ENCODE measurements around the gene MAP2K3.

Gene MAP2K3

DNA sequence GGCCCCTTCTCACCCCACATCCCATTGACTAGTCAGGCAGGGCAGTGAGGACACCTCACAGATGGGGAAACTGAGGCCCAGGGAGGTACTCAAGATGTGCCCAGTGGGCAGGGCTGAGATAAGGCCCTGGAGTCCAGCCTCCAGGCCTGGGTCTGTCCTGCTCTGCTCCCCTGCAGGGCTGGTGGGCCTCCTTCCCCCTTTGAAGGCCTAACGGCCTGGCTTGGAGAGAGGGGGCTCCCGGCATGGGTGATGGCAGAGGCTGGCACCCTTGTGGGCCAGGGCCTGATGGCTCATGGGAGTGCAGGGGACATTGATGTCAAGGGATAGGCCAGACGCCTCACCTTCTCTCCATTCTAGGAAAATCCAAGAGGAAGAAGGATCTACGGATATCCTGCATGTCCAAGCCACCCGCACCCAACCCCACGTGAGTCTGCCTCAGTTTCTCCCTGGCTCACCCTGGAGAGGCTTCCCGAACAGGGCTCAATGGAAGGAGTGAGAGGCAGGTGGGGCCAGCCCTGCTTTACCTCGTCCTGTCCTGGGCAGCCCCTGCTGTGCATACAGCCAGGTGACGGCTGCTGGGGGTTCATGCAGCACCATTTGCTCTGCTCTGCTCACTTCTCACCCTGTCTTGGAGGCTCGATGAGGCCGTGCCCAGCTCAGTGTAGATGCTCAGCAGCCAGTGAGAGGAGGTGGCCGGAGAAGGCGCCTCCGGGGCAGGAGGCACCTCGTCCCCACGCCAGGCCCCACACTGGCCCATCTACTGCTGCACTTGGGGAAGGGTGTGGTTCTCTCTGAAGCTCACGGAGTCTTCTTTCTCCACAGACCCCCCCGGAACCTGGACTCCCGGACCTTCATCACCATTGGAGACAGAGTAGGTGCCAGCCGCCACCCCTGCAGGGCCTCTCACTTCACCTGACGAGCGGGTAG is 13.8 kb downstream of the MAP2K3 start:
- Histone ChIP-seq H3K4me1 (ENCODE audit: control insufficient read depth in 1 of 2, insufficient read depth in 1 of 2, low read depth in 1 of 2, low read length in 1 of 2) (peaks cover 5 to 11% of the 10 kb centered on the region in 2 experiments), H3K27me3 (no peaks in the 10 kb centered on the region), H3K4me3 (ENCODE audit: low read depth in 1 of 2, low read length in 1 of 2) (no peak overlapping the region), H3K36me3 (peaks cover 90% of the 10 kb centered on the region), H3K27ac (peak overlapping the region; percentile 16), H3K9me3 (no peaks in the 10 kb centered on the region)
- TF ChIP-seq CTCF (IDR thresholded peaks at IDR 0.05) = no peak

GRCh38 chr17:21298983-21299519 is 14.5 kb downstream of the MAP2K3 start:
- no peak overlapping the region for H3K4me3 ChIP-seq (ENCODE audit: low read depth in 1 of 2, low read length in 1 of 2)
- H3K27me3 ChIP-seq = no peaks in the 10 kb centered on the region
- peaks cover 0 to 11% of the 10 kb centered on the region in 2 experiments for H3K4me1 ChIP-seq (ENCODE audit: control insufficient read depth in 1 of 2, insufficient read depth in 1 of 2, low read depth in 1 of 2, low read length in 1 of 2)
- no peak overlapping the region for H3K27ac ChIP-seq
- no peak for TF ChIP-seq CTCF (IDR thresholded peaks at IDR 0.05)
- no peaks in the 10 kb centered on the region for H3K9me3 ChIP-seq
- peaks cover 90% of the 10 kb centered on the region for H3K36me3 ChIP-seq

- Histone ChIP-seq H3K27ac (peak overlapping the region; percentile 16), H3K9me3 (no peaks in the 10 kb centered on the region), H3K27me3 (no peaks in the 10 kb centered on the region), H3K4me1 (ENCODE audit: control insufficient read depth in 1 of 2, insufficient read depth in 1 of 2, low read depth in 1 of 2, low read length in 1 of 2) (peaks cover 0 to 11% of the 10 kb centered on the region in 2 experiments), H3K36me3 (peaks cover 97% of the 10 kb centered on the region), H3K4me3 (ENCODE audit: low read depth in 1 of 2, low read length in 1 of 2) (no peak overlapping the region)
- TF ChIP-seq CTCF (IDR thresholded peaks at IDR 0.05) = no peak
Measured at GRCh38 chr17:21299981-21300600, 15.6 kb downstream of the MAP2K3 start.

DNA sequence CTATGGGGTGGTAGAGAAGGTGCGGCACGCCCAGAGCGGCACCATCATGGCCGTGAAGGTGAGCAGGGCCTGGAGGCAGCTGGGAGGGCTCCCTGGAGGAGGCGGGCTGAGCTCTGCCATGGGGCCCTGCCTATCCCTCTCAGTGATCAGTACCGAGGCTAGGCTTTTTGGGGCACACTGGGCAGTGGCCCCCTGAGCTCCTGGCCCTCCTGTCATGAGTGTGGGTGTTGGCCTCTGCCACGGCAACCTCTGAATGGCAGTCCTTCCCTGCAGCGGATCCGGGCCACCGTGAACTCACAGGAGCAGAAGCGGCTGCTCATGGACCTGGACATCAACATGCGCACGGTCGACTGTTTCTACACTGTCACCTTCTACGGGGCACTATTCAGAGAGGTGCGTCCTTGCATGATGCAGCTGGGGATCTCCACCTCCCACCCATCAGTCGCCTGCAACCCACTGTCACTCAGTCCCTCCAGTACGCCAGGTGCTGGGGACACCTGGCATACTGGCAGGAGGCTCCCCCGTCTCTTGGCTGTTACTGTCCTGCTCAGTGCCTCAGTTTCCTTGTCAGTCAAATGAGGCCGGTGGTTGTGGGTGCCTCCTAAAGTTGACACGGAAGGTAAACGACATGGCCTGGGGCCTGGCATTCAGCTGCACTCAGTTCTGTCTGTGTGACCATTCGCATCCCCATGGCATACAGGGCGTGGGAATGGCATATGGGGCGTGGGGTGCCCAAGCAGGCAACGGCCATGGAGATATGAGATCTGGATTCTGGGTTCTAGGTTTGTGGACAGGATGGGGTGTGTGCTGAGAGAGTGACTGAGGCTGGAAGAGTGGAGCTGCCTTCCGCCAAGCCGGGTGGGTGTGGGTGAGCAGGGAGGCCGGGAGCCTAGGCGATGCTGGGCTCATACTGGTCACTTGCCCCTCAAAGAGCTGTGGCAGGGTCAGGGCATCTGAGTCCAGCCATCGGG is 16.4 kb downstream of the MAP2K3 start:
- Histone ChIP-seq H3K27ac (no peak overlapping the region), H3K4me1 (ENCODE audit: control insufficient read depth in 1 of 2, insufficient read depth in 1 of 2, low read depth in 1 of 2, low read length in 1 of 2) (peaks cover 0 to 4% of the 10 kb centered on the region in 2 experiments), H3K27me3 (no peaks in the 10 kb centered on the region), H3K4me3 (ENCODE audit: low read depth in 1 of 2, low read length in 1 of 2) (no peak overlapping the region), H3K9me3 (no peaks in the 10 kb centered on the region), H3K36me3 (peaks cover 97% of the 10 kb centered on the region)
- no peak for TF ChIP-seq CTCF (IDR thresholded peaks at IDR 0.05)

Data from neutrophil (primary cell).